Measurements from ENCODE around the gene ECSIT.

GRCh38 chr19:11555246-11555645 lies 26.3 kb upstream of the ECSIT start:
- TF ChIP-seq EZH2phosphoT487 (IDR thresholded peaks at IDR 0.05; ENCODE audit: insufficient read depth, low read depth), result no peak
- no peak for TF ChIP-seq EZH2 (IDR thresholded peaks at IDR 0.05; ENCODE audit: insufficient read depth, poor library complexity, severe bottlenecking)
